GM18502 (cell line): ENCODE data around the gene ARL13B.
"Not testable (repeated sequence)": the region's sequence is repeated elsewhere in the genome, so short reads cannot be mapped to it uniquely, and the experiment has no call there.

ENCODE experiments used
- ATAC-seq: cut with Tn5 transposase; IDR thresholded peaks from one replicate; pipeline ENCODE4 v1.9.1; 2021; ENCODE audit warnings: mild to moderate bottlenecking; ENCODE audit not compliant: unreplicated experiment, poor library complexity

ARL13B gene

GRCh38 chr3:93992207-93992606, 12.3 kb downstream of the ARL13B start:
- no peak for ATAC-seq

GRCh38 chr3:93994056-93994455, 14.1 kb downstream of the ARL13B start:
- ATAC-seq = no peak

GRCh38 chr3:94001191-94001590, 21.2 kb downstream of the ARL13B start:
- no peak for ATAC-seq

- no peak for ATAC-seq
Observed at GRCh38 chr3:94001827-94002495, 22.0 kb downstream of the ARL13B start.

- peak; percentile 95 for ATAC-seq
Observed at GRCh38 chr3:94004301-94004910, 24.5 kb downstream of the ARL13B start.

- no peak for ATAC-seq
Observed at GRCh38 chr3:94008253-94008652, 28.3 kb downstream of the ARL13B start.

- ATAC-seq = no peak
Observed at GRCh38 chr3:94009608-94010007, 29.7 kb downstream of the ARL13B start.

- ATAC-seq = no peak
Observed at GRCh38 chr3:94011233-94011711, 31.3 kb downstream of the ARL13B start.

GRCh38 chr3:94012185-94012584, 32.2 kb downstream of the ARL13B start:
- ATAC-seq = no peak

GRCh38 chr3:94015025-94015424, 35.1 kb downstream of the ARL13B start:
- ATAC-seq = no peak

GRCh38 chr3:94019659-94020058, 39.7 kb downstream of the ARL13B start:
- ATAC-seq = no peak

GRCh38 chr3:94020293-94020692, 40.3 kb downstream of the ARL13B start:
- no peak for ATAC-seq

- no peak for ATAC-seq
Observed at GRCh38 chr3:94024385-94024784, 44.4 kb downstream of the ARL13B start.

GRCh38 chr3:94026623-94027022, 46.7 kb downstream of the ARL13B start:
- no peak for ATAC-seq

GRCh38 chr3:94028093-94028837, 48.3 kb downstream of the ARL13B start, which contains the start of gene STX19:
Gene STX19, minus strand, starts transcription at chr3:94028597. Its CDS starts 13,328 bp downstream, at chr3:94015269.
- no peak for ATAC-seq

- peak; percentile 84 for ATAC-seq
Observed at GRCh38 chr3:94036909-94037507, 57.1 kb downstream of the ARL13B start.

- ATAC-seq = no peak
Observed at GRCh38 chr3:94043285-94043684, 63.3 kb downstream of the ARL13B start.

GRCh38 chr3:94044100-94044936, 64.4 kb downstream of the ARL13B start:
- ATAC-seq = not testable (repeated sequence)

GRCh38 chr3:94046533-94046932, 66.6 kb downstream of the ARL13B start:
- ATAC-seq = no peak

- no peak for ATAC-seq
Observed at GRCh38 chr3:94049267-94049666, 69.3 kb downstream of the ARL13B start.
